A549 (cell line): ENCODE measurements around the gene DDR2.

ENCODE experiments used
- BHLHE40 ChIP-seq: IDR thresholded peaks from 2 replicates; pipeline ENCODE4 v1.6.1; 2012; ENCODE audit warnings: low read depth, low read length, inconsistent platforms
- CBX2 ChIP-seq: fragments of 200-600 bp; sonication (generic); IDR thresholded peaks from 2 replicates; pipeline ENCODE4 v1.6.1; 2016; ENCODE audit warnings: low read depth, mild to moderate bottlenecking, borderline replicate concordance
- CEBPB ChIP-seq, 2 experiments: fragments of >200 bp in 1 of 2; sonication (Bioruptor Twin) in 1 of 2; formaldehyde crosslinking in 1 of 2; IDR thresholded peaks; 2 replicates each; pipeline ENCODE4 v1.6.1; 2012 to 2016
- CTCF ChIP-seq: fragments of >200 bp; sonication (Bioruptor Twin); formaldehyde crosslinking; IDR thresholded peaks from 3 replicates; pipeline ENCODE4 v1.5.1; 2016
- EHF ChIP-seq: fragments of 250-450 bp; sonication (Bioruptor Pico); IDR thresholded peaks from 2 replicates; pipeline ENCODE4 v1.5.0; 2020; ENCODE audit warnings: mild to moderate bottlenecking
- EP300 ChIP-seq, 2 experiments: fragments of >200 bp; sonication (Bioruptor Twin); formaldehyde crosslinking; IDR thresholded peaks; 2 replicates in 1 of 2; 3 replicates in 1 of 2; pipeline ENCODE4 v1.6.1; 2016 to 2017
- FOSL2 ChIP-seq, 2 experiments: fragments of 450-650 bp in 1 of 2; fragments of >200 bp in 1 of 2; sonication (Bioruptor Twin) in 1 of 2; formaldehyde crosslinking; IDR thresholded peaks; 2 replicates each; pipeline versions ENCODE4 v1.5.0 to v1.6.1; 2016 to 2020; ENCODE audit warnings: mild to moderate bottlenecking in 1 of 2, moderate library complexity in 1 of 2
- JUN ChIP-seq, 2 experiments: fragments of >200 bp; sonication (Bioruptor Twin); formaldehyde crosslinking; IDR thresholded peaks; 2 replicates in 1 of 2; 3 replicates in 1 of 2; pipeline ENCODE4 v1.6.1; 2016 to 2017
- MAFK ChIP-seq: fragments of 450-650 bp; IDR thresholded peaks from 2 replicates; pipeline ENCODE4 v1.6.1; 2014; ENCODE audit not compliant: partially characterized antibody
- MYC ChIP-seq: IDR thresholded peaks from 2 replicates; pipeline ENCODE4 v1.6.1; 2012; ENCODE audit warnings: mild to moderate bottlenecking, inconsistent platforms, low read length, improper control_type of control experiment, borderline replicate concordance
- NPAS2 ChIP-seq: fragments of 250-450 bp; sonication (Bioruptor Pico); IDR thresholded peaks from 2 replicates; pipeline ENCODE4 v1.8.0; 2022; ENCODE audit warnings: mild to moderate bottlenecking, moderate library complexity, borderline replicate concordance
- PHF8 ChIP-seq: fragments of 200-600 bp; sonication (generic); IDR thresholded peaks from 2 replicates; pipeline ENCODE4 v1.6.1; 2016; ENCODE audit warnings: low read depth, mild to moderate bottlenecking, antibody characterized with exemption, moderate library complexity, borderline replicate concordance
- POLR2A ChIP-seq: IDR thresholded peaks from 2 replicates; pipeline ENCODE4 v1.6.1; 2012; ENCODE audit warnings: mild to moderate bottlenecking, low read length
- REST ChIP-seq: fragments of 200-600 bp; sonication (generic); IDR thresholded peaks from 2 replicates; pipeline ENCODE4 v1.6.1; 2016; ENCODE audit warnings: antibody characterized with exemption, mild to moderate bottlenecking, moderate library complexity

GRCh38 chr1:162756523-162756922, 124.3 kb downstream of the DDR2 start:
- no peak for TF ChIP-seq CEBPB (IDR thresholded peaks at IDR 0.05)
- TF ChIP-seq CTCF = no peak
- no peak for TF ChIP-seq MAFK
- TF ChIP-seq BHLHE40 = no peak
- no peak for TF ChIP-seq POLR2A
- TF ChIP-seq MYC = no peak
- TF ChIP-seq REST = no peak
- TF ChIP-seq PHF8 = no peak
- TF ChIP-seq JUN (IDR thresholded peaks at IDR 0.05) = no peak
- TF ChIP-seq FOSL2 (IDR thresholded peaks at IDR 0.05) = no peak
- no peak for TF ChIP-seq FOSL2 (CRISPR knock-in tag; IDR thresholded peaks at IDR 0.05)
- no peak for TF ChIP-seq EHF
- no peak for TF ChIP-seq EP300 (IDR thresholded peaks at IDR 0.05)
- no peak for TF ChIP-seq CBX2
- no peak for TF ChIP-seq NPAS2
